GM19238 (cell line): Measurements from ENCODE around the gene RCBTB1.
"Not testable (repeated sequence)": the region's sequence is repeated elsewhere in the genome, so short reads cannot be mapped to it uniquely, and the experiment has no call there.

ENCODE experiments used
- DNase-seq: peaks from one replicate; pipeline ENCODE4 v3.0.0; 2011; ENCODE audit warnings: low spot score; ENCODE audit not compliant: insufficient read length

The RCBTB1 gene

GRCh38 chr13:49585220-49586157 lies at the start of gene RCBTB1:
Gene RCBTB1, minus strand, starts transcription at chr13:49585558. Its CDS starts 18,279 bp downstream, at chr13:49567279.
- DNase-seq, result peak; percentile 96

GRCh38 chr13:49633710-49634109 lies 48.4 kb upstream of the RCBTB1 start:
- no peak for DNase-seq

GRCh38 chr13:49632156-49632555 lies 46.8 kb upstream of the RCBTB1 start:
- no peak for DNase-seq

GRCh38 chr13:49630580-49630979 lies 45.2 kb upstream of the RCBTB1 start:
- DNase-seq, result no peak

- DNase-seq, result no peak
Observed at GRCh38 chr13:49629947-49630346, 44.6 kb upstream of the RCBTB1 start.

- DNase-seq, result no peak
Observed at GRCh38 chr13:49629196-49629938, 44.0 kb upstream of the RCBTB1 start.

GRCh38 chr13:49627831-49628652 lies 42.7 kb upstream of the RCBTB1 start, which contains the start of gene ARL11:
Gene ARL11, plus strand, starts transcription at chr13:49628507. Its CDS starts 1,941 bp downstream, at chr13:49630448.
- peak; percentile 80 for DNase-seq

- DNase-seq, result no peak
Observed at GRCh38 chr13:49625392-49626079, 40.2 kb upstream of the RCBTB1 start.

- DNase-seq, result no peak
Observed at GRCh38 chr13:49624229-49624628, 38.9 kb upstream of the RCBTB1 start.

GRCh38 chr13:49622174-49622946 lies 37.0 kb upstream of the RCBTB1 start:
- no peak for DNase-seq

- DNase-seq, result peak; percentile 34
Observed at GRCh38 chr13:49620170-49620621, 34.8 kb upstream of the RCBTB1 start.

GRCh38 chr13:49616676-49617065 lies 31.3 kb upstream of the RCBTB1 start:
- no peak for DNase-seq

- no peak for DNase-seq
Observed at GRCh38 chr13:49615836-49616675, 30.7 kb upstream of the RCBTB1 start.

- DNase-seq, result not testable (repeated sequence)
Observed at GRCh38 chr13:49612042-49612441, 26.7 kb upstream of the RCBTB1 start.

GRCh38 chr13:49610176-49610575 lies 24.8 kb upstream of the RCBTB1 start:
- DNase-seq, result no peak

GRCh38 chr13:49608651-49609331 lies 23.4 kb upstream of the RCBTB1 start:
- DNase-seq, result no peak

- no peak for DNase-seq
Observed at GRCh38 chr13:49607761-49608160, 22.4 kb upstream of the RCBTB1 start.
